ENCODE measurements around the gene CBX5.

DNA sequence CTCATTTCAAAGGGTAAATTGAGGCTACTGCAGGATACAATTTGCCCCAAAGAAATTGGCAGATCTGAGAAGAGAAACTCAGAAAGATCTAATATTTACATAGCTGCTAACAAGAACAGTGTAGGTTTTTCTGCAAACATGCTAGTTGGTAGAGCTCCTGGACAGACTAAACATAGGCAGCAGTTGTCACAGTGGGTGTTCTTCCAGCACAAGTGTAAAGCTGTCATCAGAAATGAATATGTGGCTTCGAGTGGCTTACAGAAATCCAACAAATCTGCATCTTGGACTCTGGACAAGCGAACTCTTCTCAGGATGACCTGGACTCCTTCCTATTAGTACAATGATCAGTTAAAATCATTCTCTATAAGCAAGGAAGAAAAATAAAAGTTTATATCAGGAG, 5.9 kb downstream of the CBX5 start:
- TF ChIP-seq, protein P1, sequence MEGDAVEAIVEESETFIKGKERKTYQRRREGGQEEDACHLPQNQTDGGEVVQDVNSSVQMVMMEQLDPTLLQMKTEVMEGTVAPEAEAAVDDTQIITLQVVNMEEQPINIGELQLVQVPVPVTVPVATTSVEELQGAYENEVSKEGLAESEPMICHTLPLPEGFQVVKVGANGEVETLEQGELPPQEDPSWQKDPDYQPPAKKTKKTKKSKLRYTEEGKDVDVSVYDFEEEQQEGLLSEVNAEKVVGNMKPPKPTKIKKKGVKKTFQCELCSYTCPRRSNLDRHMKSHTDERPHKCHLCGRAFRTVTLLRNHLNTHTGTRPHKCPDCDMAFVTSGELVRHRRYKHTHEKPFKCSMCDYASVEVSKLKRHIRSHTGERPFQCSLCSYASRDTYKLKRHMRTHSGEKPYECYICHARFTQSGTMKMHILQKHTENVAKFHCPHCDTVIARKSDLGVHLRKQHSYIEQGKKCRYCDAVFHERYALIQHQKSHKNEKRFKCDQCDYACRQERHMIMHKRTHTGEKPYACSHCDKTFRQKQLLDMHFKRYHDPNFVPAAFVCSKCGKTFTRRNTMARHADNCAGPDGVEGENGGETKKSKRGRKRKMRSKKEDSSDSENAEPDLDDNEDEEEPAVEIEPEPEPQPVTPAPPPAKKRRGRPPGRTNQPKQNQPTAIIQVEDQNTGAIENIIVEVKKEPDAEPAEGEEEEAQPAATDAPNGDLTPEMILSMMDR (IDR thresholded peaks at IDR 0.05): no peak
- TF ChIP-seq POLR2A (IDR thresholded peaks at IDR 0.05): no peak
